Keratinocyte (primary cell): Measurements from ENCODE around the gene TTC28. TPM values are rescaled to one million over a fixed set of nuclear protein-coding genes. Genes with fewer than 3 reads are reported as not detected.

Experiments used
- DNase-seq: peaks from one replicate; pipeline ENCODE4 v3.0.0-alpha.2; 2011; ENCODE audit warnings: low read depth, missing footprints, low spot score
- FAIRE-seq: peaks from 2 replicates; lab custom pipeline; 2011; peaks lifted over from hg19 to GRCh38; lab: Jason Lieb, UNC
- H2AFZ ChIP-seq: 2 replicates; pipeline ENCODE4 v1.6.0; 2012; ENCODE audit warnings: low read length, control low read depth, inconsistent platforms; ENCODE audit not compliant: control insufficient read depth
- H3K27ac ChIP-seq: 2 replicates; pipeline ENCODE4 v1.5.1; 2011; ENCODE audit warnings: low read length; ENCODE audit not compliant: control insufficient read depth, insufficient read depth
- H3K27me3 ChIP-seq: 3 replicates; pipeline ENCODE4 v1.6.0; 2011; ENCODE audit warnings: low read length; ENCODE audit not compliant: control insufficient read depth, insufficient read depth; ENCODE audit errors: extremely low read depth
- H3K36me3 ChIP-seq, 2 experiments: 2 replicates in 1 of 2; 3 replicates in 1 of 2; pipeline ENCODE4 v1.5.1; 2011; ENCODE audit warnings: low read length in 2 of 2, mild to moderate bottlenecking in 1 of 2; ENCODE audit not compliant: control insufficient read depth in 2 of 2, insufficient read depth in 2 of 2; ENCODE audit errors: extremely low read depth in 1 of 2
- H3K4me1 ChIP-seq: 3 replicates; pipeline ENCODE4 v1.5.1; 2011; ENCODE audit warnings: low read length; ENCODE audit not compliant: control insufficient read depth, insufficient read depth; ENCODE audit errors: extremely low read depth
- H3K4me2 ChIP-seq: 3 replicates; pipeline ENCODE4 v1.6.0; 2011; ENCODE audit warnings: low read depth, low read length; ENCODE audit not compliant: control insufficient read depth, insufficient read depth; ENCODE audit errors: extremely low read depth
- H3K4me3 ChIP-seq, 3 experiments: fragments of 200-600 bp in 1 of 3; sonication (generic) in 1 of 3; 2 replicates in 2 of 3; 3 replicates in 1 of 3; pipeline ENCODE4 v1.5.1; 2011 to 2016; ENCODE audit warnings: low read length in 3 of 3, mild to moderate bottlenecking in 3 of 3, control low read depth in 2 of 3, inconsistent platforms in 1 of 3, low read depth in 1 of 3, mixed read lengths in 1 of 3, mixed run types in 1 of 3, moderate library complexity in 1 of 3; ENCODE audit not compliant: control insufficient read depth in 2 of 3, insufficient read depth in 2 of 3; ENCODE audit errors: extremely low read depth in 1 of 3
- H3K79me2 ChIP-seq: 2 replicates; pipeline ENCODE4 v1.6.0; 2012; ENCODE audit warnings: low read length; ENCODE audit not compliant: control insufficient read depth, insufficient read depth
- H3K9ac ChIP-seq: 3 replicates; pipeline ENCODE4 v1.6.0; 2011; ENCODE audit warnings: low read length; ENCODE audit not compliant: control insufficient read depth, insufficient read depth; ENCODE audit errors: extremely low read depth
- H3K9me1 ChIP-seq: 3 replicates; pipeline ENCODE4 v1.6.0; 2011; ENCODE audit warnings: low read length; ENCODE audit not compliant: control insufficient read depth, insufficient read depth; ENCODE audit errors: extremely low read depth
- H3K9me3 ChIP-seq: 2 replicates; pipeline ENCODE4 v1.5.1; 2012; ENCODE audit warnings: low read depth, low read length; ENCODE audit not compliant: control insufficient read depth
- H4K20me1 ChIP-seq: 3 replicates; pipeline ENCODE4 v1.6.0; 2011; ENCODE audit warnings: low read length; ENCODE audit not compliant: control insufficient read depth, insufficient read depth; ENCODE audit errors: extremely low read depth
- CTCF ChIP-seq, 3 experiments: IDR thresholded peaks in 1 of 3; conservative IDR thresholded peaks in 1 of 3; optimal IDR thresholded peaks in 1 of 3; 2 replicates in 2 of 3; 3 replicates in 1 of 3; pipeline versions ENCODE3 to v1.5.1; 2011; ENCODE audit warnings: low read length in 3 of 3, mild to moderate bottlenecking in 3 of 3, moderate library complexity in 2 of 3, control low read depth in 1 of 3, inconsistent platforms in 1 of 3; ENCODE audit not compliant: insufficient read depth in 2 of 3; ENCODE audit errors: extremely low read depth in 1 of 3
- EZH2 ChIP-seq: IDR thresholded peaks from one replicate; pipeline ENCODE4 v1.6.1; 2012; ENCODE audit warnings: inconsistent platforms, mild to moderate bottlenecking, low read length, moderate library complexity
- dilution Hi-C: fragments of 300-500 bp; cut with MboI; formaldehyde crosslinking; loops from one replicate; pipeline ENCODE4 v1.7.0; 2020; ENCODE audit warnings: low sequenced_read_pairs; ENCODE audit not compliant: extremely low pct_ligation_motif_present
- polyA plus RNA-seq, 5 experiments: library from polyadenylated mRNA; depleted of rRNA in 3 of 5; stranded (reverse) in 3 of 5; stranded (forward) in 1 of 5; unstranded in 1 of 5; fragments of >200 nt; gene quantifications; 1 replicate in 1 of 5; 2 replicates in 3 of 5; 3 replicates in 1 of 5; pipeline versions ENCODE4 v1.2.1 to v1.2.3, GENCODE V29; 2011 to 2012; ENCODE audit warnings: missing spikeins in 2 of 5, low read depth in 1 of 5, low replicate concordance in 1 of 5

TTC28 gene
- polyA plus RNA-seq, 1 donor (not counting 4 experiments of a cell fraction or from before 2014, with no cell fraction given), result 0.66 TPM

DNA sequence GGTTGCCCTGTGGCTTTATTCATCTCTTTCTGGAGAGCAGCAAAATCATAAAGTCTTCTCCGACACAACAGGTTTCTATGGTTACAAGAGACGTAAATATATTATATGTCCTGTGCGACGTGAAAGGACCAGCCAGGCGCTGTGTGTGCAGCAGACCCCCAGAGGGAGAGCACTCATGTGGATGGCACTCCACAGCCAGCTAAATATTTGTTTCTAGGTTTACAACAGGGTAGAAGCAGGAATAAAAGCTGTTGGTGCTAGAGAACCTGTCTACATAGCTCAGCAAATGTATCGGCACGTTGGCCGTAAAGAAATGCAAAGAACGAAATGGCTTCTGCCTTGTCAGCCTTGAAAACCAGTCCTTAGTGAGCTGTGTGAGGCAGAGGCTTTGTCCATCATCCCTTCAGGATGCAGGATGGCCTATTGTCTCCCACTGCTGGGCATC is 626.8 kb downstream of the TTC28 start:
- Histone ChIP-seq H3K27me3 (no peaks in the 10 kb centered on the region), H4K20me1 (no peaks in the 10 kb centered on the region), H3K4me3 (no peak overlapping the region), H3K4me1 (no peaks in the 10 kb centered on the region), H3K4me2 (no peak overlapping the region), H2AFZ (no peak overlapping the region), H3K9ac (no peak overlapping the region), H3K9me3 (no peaks in the 10 kb centered on the region), H3K27ac (no peak overlapping the region), H3K79me2 (no peaks in the 10 kb centered on the region), H3K36me3 (no peaks in the 10 kb centered on the region), H3K9me1 (no peaks in the 10 kb centered on the region)
- TF ChIP-seq EZH2, result no peak
- no peak for TF ChIP-seq CTCF (optimal IDR thresholded peaks at IDR 0.05 in 1 of 3, IDR thresholded peaks at IDR 0.05 in 1 of 3, conservative IDR thresholded peaks at IDR 0.05 in 1 of 3; ENCODE audit: extremely low read depth in 1 of 3, insufficient read depth in 2 of 3, low read length in 3 of 3)
- DNase-seq (no peak), FAIRE-seq (no peak)
- dilution Hi-C loops, result no loop called here

DNA sequence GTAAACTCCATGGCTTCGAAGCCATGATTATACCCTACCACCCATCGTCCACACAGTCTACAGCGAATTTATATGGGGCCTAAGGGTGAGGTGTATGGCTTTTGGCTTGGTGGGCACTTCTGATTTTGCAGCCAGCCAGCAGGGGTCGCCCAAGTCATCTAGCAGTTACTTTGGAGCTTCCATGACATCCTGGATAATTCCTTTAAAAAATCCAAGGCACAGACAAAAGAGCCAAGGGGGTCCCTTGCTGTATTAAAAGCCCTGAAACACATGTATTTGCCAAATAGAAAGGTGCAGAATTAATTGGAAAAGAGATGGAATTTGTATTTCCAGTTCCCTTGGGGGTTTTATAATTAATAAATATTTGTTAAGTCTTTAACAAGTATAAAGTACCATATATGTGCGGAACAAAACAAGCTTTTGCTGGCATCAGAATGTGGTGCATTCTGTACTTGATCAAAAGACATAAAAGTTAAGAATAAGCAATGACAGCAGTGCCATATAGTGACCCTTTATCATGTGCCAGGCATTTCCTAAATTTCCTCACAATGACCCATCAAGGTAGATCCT is 627.8 kb downstream of the TTC28 start:
- H3K4me2 ChIP-seq, result no peak overlapping the region
- peaks cover 2% of the 10 kb centered on the region for H3K9me1 ChIP-seq
- TF ChIP-seq EZH2 (no peak), CTCF (optimal IDR thresholded peaks at IDR 0.05 in 1 of 3, IDR thresholded peaks at IDR 0.05 in 1 of 3, conservative IDR thresholded peaks at IDR 0.05 in 1 of 3; ENCODE audit: extremely low read depth in 1 of 3, insufficient read depth in 2 of 3, low read length in 3 of 3) (peak; percentile 86 to 89 (median 86))
- no peaks in the 10 kb centered on the region for H3K27me3 ChIP-seq
- H3K27ac ChIP-seq, result no peak overlapping the region
- no peaks in the 10 kb centered on the region for H3K4me1 ChIP-seq
- H4K20me1 ChIP-seq, result no peaks in the 10 kb centered on the region
- no peaks in the 10 kb centered on the region for H3K79me2 ChIP-seq
- no peak overlapping the region for H3K4me3 ChIP-seq
- FAIRE-seq, result peak; percentile 39
- H2AFZ ChIP-seq, result no peak overlapping the region
- no peak overlapping the region for H3K9ac ChIP-seq
- dilution Hi-C loops, result no loop called here
- no peaks in the 10 kb centered on the region for H3K36me3 ChIP-seq
- H3K9me3 ChIP-seq, result no peaks in the 10 kb centered on the region
- DNase-seq, result peak; percentile 7
